ENCODE measurements around the gene NDST1.

The NDST1 gene

DNA sequence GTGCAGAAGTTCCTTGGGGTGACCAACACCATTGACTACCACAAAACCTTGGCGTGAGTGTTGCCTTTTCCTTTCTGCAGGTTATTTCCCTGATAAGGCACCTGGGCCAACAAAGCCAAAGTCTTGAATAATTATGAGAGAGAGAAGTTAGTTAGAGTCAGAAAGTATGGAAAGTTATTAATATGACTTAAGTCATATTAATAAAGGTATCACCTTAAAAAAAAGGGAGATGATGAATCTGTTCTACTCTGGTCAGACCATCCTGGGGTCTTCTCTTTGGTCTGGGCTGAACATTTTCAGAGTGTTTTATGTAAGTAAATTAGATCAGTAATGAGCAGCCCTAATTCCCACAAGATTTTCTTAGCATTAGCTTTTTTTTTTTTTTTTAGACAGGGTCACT is 41.8 kb downstream of the NDST1 start:
- FAIRE-seq, result no peak

- FAIRE-seq, result no peak
Observed at GRCh38 chr5:150550286-150550685, 42.4 kb downstream of the NDST1 start.

DNA sequence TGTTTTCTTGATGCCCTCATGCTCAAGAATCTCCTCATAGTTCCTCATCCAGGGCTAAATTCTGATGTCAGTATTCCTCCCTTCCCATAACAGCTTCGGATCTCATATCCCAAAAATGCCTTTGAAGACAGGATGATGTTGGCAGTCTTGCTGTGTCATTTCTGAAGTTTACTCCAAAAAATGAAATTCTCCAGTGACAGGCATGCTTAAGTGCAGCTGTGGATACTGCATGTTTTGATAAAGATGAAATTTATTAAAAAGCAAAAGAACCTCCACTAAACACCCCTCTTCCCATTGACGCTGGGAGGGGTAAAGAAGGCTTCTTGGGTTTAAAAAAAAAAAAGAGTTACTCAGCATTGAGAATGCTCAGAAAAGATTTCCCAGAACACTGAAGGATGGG is 43.1 kb downstream of the NDST1 start:
- FAIRE-seq, result no peak

DNA sequence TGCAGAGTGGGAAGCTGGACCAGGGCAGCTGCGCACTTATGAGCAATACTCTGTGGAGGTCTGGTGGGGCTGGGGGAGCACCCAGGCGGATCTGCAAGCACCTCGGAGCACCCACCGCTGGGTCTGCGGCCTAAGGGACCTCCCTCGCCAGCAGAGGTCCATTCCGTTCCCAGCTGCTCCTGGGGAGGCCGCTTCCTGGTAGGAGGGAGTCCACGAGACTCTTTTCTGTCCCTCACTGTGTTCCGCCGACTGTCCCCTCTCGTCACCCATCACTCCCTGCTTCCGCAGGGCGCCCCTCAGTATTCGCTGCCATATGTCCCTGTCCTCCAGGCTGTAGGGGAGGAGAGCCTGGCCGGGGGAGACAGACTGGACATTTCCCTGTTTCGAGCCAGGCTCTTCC is 45.5 kb downstream of the NDST1 start:
- no peak for FAIRE-seq

GRCh38 chr5:150553911-150554310 is 46.0 kb downstream of the NDST1 start:
- FAIRE-seq, result no peak

DNA sequence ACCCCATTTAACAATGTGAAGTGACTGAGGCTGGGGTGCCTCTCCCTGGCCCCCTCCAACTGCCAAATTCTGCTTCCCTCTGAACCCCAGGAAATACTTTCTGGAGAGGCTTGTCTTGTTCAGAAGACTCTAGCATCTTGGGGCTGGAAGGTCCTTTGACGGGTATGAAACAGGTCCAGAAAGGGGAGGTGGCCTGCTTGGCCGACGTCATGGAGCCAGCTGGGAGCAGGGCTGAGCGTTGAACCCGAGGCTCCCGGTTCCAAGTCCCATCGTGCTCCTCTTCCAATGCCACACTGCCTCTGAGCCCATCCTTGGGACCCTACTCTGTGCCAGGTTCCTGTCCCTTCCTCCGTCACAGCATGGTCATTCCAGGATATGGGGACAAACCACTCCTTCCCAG is 46.9 kb downstream of the NDST1 start:
- no peak for FAIRE-seq

DNA sequence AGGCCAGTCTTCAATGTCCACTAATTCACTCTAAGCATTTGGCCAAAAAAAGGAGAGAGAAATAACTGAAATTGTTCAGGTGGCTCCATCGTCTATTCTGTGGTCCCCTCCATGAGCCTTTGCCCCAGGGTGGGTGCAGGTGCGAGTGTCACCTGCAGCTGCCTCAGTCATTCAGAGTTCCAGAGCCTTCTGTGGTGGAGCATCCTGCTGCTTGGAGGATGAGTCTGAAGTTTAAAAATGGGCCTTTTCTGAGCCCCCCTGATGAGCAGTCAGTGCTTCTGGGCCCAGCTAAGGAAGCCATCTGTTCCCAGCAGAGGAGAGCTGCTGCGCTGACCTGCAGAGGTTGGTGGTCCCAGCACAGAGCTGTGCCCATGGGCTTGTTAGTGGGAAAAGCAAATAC is 48.2 kb downstream of the NDST1 start:
- no peak for FAIRE-seq

DNA sequence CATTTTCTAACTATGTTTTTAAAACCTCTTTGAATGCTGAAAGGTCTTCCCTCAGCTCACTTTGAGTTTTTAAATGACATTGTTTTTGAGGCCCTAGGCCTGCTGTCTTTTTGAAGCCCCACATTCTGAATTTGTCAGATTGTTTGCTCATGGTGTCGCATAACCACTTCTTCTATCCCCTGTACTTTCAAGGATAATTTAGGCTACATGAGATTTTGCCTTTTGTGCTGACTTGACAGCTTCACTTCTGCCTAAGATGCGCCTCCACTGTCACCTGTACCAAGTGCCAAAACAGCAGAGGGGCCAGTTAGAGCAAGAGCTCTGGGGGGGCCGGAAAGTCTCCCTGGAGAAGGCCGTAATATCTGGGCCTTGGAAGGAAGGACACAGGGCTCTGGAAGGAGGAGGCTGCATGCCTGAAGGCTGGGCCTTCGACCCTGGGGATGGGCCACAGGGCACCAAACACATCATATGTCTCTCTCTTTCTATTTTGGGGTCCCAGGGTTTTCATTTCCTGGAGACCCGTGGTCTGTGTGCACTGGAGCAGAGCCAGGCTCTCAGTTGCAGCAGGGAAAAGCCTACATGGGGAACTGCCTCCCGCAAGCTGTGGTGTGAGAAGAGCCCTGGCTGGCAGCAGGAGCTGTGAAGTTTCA is 49.1 kb downstream of the NDST1 start:
- no peak for FAIRE-seq

DNA sequence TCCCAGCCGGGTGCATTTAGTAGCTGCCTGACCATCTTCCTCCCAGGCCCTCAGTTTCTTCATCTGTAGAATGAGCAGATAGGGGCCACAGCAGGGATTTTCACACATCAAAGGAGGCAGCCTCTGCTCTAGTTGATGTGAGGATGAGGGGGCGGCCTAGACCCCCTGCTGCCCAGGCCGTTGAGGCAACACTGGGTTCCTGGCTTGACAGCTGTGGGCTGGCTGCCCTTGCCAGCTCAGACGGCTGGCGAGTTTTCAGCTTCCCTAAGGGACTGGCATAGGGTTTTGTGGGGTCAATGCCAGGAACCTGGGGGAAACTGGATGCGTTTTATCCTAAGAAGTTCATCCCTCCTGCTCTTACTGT is 49.6 kb downstream of the NDST1 start:
- FAIRE-seq, result no peak

DNA sequence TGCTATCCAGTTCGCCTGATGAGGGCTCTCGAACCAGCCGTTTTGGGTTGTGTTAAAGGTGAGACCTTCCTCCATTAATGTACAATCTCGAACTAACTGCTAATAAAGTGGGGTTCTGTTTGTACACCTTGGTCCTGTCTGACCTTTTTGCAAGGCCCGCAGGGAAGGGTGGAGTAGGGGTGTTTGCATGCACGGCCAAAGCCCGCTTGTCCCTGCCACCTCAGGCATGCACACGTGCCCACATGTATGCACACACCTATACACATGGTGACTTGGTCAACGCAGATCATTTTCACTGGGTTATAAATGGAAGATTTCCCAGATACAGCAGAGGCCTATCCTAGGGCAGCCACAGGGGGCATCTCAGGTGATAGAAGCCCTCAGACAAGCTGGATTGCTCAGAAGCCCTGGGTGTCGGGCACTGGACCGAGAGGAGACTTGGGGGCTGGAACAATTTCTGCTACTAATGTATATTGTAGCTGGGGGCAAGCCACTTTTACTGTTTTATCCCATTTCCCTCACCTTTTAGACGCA is 50.2 kb downstream of the NDST1 start:
- FAIRE-seq, result no peak

DNA sequence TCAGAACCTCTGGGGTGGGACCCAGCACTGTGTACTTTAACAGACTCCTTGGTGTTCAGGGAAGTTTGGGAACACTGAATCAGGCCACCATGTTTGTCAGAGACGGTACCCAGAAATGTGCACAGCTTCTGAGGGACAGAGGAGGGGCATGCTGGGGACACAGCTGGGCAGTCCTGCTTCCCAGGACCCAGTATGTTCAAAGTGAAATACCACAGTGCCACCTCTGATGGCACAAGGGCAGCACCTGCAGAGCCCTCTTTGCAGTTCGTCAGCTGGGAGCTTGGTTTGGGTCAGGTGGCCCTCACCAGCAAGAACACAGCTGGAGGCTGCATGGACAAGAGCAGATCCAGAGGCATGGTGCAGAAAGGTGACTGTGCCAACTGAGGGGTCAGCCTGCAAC is 51.2 kb downstream of the NDST1 start:
- FAIRE-seq, result no peak

GRCh38 chr5:150559701-150560100 is 51.8 kb downstream of the NDST1 start:
- no peak for FAIRE-seq

DNA sequence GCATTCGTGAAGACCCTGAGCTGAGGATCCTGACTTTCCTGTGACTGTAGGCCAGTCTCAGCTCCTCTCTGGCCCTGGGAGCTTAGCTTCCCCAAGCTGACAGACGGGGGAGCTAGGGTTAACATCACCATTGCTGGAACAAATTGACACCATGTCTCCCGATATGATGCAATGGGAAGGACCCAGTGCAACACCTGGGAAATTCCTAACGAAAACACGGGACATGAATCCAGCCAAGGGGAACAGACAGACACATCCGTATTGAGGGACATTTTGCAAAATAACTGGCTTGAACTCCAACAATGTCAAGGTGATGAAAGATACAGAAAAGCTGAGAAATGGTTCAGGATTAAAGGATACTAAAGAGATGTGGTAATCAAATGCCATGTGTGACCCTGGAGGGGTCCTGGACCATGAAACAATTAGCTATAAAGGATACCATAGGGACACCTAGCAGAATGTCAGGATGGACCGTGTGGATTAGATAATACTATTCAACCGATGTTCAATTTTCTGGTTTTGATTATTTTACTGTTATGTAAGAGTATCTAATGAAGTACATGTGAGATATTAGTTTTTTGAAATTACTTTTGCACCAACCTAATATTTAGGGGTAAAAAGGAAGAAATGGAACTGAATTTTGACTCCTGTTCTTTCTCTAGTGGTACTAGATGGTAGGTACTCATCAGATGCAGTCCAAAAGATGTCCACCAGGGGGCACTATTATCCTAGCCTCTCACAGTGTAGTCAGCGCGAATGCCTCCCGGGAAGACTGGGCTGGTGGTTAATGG is 52.7 kb downstream of the NDST1 start:
- no peak for FAIRE-seq

- no peak for FAIRE-seq
Observed at GRCh38 chr5:150561192-150561512, 53.2 kb downstream of the NDST1 start.

- no peak for FAIRE-seq
Observed at GRCh38 chr5:150561571-150562275, 53.8 kb downstream of the NDST1 start.

DNA sequence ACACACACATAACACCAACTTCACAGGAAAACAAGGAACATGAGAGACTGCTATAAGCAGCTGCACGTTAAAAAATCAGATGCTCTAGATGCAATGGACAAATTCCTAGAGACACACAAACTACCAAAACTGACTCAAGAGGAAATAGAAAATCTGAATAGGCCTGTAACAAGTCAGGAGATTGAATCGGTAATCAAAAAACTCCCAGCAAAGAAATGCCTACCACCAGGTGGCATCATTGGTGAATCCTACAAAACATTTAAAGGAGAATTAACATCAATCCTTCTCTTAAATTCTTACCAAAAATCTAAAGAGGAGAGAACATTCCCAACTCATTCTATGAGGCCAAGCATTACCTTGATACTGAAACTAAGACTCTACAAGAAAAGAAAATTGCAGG is 54.9 kb downstream of the NDST1 start:
- FAIRE-seq, result no peak

DNA sequence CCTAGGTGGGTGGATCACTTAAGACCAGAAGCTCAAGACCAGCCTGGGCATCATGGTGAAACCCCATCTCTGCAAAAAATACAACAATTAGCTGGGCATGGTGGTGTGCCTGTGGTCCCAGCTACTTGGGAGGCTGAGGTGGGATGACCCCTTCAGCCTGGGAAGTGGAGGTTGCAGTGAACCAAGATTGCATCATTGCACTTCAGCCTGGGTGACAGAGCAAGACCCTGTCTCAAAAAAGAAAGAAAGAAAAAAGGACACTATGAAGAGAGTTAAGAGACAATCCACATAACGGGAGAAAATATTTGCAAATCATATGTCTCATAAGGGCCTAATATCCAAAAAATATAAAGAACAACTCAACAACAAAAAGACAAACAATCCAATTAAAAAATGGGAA is 57.9 kb downstream of the NDST1 start:
- FAIRE-seq, result no peak

GRCh38 chr5:150567031-150567717 is 59.2 kb downstream of the NDST1 start:
- no peak for FAIRE-seq

- no peak for FAIRE-seq
Observed at GRCh38 chr5:150568663-150569062, 60.7 kb downstream of the NDST1 start.

DNA sequence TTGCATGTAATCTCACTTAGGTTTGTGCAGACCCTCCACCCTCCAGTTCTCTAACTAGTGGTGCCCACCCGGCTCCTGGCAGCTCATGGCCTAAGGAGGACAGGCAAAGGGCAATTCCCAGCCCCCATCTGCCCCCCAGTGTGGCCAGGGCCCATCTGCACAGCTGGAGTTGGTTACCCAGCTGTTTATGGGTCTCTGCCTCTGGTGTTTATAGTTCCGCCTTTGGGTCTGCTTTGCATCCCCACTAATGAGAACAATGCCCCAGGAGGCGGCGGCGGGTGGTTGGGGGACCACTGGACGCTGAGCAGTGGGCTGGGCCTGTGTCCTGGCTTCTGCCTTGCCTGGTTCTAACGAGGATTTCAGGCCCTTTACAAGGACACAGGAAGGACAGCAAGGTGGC is 62.4 kb downstream of the NDST1 start:
- no peak for FAIRE-seq

DNA sequence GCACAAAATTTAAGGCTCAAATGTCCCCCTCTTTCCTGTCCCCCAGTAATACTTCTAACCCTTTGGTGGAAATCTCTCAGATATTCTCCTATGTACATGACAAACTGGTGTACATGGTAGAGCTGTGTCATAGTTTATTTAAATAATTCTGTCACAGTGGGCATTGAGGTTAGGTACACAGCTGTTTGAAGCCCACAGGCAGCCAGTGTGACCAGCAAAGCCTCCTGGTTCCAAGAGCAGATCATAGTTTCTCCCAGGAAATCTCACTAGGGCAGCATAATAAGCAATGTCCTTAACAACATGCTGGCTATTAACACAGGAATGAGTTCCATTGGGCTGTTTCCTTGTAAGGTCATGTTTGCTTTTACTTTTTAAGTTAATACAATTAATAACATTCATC is 63.9 kb downstream of the NDST1 start:
- FAIRE-seq, result no peak

DNA sequence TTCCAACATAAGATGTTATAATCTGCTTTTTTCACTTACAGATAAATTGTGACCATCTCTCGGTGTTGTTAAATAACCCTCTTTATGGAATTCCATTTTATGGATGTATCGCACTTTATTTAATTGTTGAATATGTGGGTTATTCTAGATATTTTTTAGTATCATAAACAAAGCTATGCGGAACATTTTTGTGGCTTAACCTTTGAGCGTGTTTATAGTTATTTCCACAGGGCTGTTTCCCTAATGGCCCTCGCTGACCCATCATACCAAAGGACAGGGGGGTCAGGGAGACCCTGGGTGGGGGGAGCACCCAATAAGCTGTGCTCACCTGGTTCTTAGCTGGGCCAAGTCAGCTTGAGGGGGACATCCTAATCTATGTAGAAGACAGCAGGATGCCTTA is 65.3 kb downstream of the NDST1 start:
- no peak for FAIRE-seq

Measured in colon (tissue), 2 donors.